GM18505 (cell line): ENCODE results near the gene ADAMTS17.
"Not testable (repeated sequence)": the region's sequence is repeated elsewhere in the genome, so short reads cannot be mapped to it uniquely, and the experiment has no call there.

Experiments
- ATAC-seq: cut with Tn5 transposase; IDR thresholded peaks from one replicate; pipeline ENCODE4 v1.9.1; 2021; ENCODE audit not compliant: unreplicated experiment
- POLR2A ChIP-seq: IDR thresholded peaks from 4 replicates; pipeline ENCODE4 v1.6.1; 2011; ENCODE audit warnings: borderline replicate concordance; ENCODE audit not compliant: insufficient read depth, insufficient read length; ENCODE audit errors: extremely low read depth

Gene ADAMTS17

GRCh38 chr15:100083572-100083971 is 258.2 kb downstream of the ADAMTS17 start:
- ATAC-seq = no peak
- TF ChIP-seq POLR2A = no peak

- ATAC-seq = no peak
- no peak for TF ChIP-seq POLR2A
These were observed 258.9 kb downstream of the ADAMTS17 start for GRCh38 chr15:100082761-100083402.

GRCh38 chr15:100081454-100081853 is 260.3 kb downstream of the ADAMTS17 start:
- ATAC-seq = no peak
- TF ChIP-seq POLR2A = no peak

- ATAC-seq = no peak
- TF ChIP-seq POLR2A = no peak
These were observed 263.1 kb downstream of the ADAMTS17 start for GRCh38 chr15:100078511-100079220.

DNA sequence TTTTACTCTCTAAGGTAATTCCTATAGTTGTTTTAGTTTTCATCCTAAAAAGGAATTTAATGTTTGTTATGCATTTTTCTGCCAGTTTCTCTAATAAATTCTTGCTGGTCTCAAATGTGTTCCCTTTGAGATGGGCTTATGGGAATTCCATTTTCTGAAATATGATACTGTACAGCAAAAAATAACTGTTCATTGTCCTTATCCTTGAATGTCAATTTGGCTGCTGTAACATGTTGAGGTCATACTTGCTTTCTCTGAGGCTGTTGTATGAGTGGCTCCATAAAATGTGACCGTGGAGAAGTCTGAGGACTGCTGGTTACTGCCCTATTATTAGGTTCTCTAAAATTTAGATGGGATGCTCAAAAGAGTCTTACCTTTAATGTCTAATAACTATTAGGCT is 266.5 kb downstream of the ADAMTS17 start:
- TF ChIP-seq POLR2A = no peak
- no peak for ATAC-seq

DNA sequence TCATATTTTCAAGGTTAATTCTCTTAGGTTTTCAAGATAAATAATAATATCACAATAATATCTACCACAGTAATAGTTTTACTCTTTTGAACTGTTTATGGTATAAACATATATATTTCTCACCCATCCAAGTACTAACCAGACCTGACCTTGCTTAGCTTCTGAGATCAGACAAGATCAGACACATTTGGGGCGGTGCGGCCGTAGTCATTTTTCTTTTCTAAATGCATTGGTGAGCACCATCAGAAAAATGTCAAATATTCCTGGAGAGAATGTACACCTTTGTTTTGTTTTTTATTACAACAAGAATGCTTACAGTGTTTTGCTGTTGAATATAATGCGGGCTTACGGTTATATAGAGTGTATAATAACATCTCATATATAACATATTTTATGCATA is 267.8 kb downstream of the ADAMTS17 start:
- ATAC-seq = no peak

DNA sequence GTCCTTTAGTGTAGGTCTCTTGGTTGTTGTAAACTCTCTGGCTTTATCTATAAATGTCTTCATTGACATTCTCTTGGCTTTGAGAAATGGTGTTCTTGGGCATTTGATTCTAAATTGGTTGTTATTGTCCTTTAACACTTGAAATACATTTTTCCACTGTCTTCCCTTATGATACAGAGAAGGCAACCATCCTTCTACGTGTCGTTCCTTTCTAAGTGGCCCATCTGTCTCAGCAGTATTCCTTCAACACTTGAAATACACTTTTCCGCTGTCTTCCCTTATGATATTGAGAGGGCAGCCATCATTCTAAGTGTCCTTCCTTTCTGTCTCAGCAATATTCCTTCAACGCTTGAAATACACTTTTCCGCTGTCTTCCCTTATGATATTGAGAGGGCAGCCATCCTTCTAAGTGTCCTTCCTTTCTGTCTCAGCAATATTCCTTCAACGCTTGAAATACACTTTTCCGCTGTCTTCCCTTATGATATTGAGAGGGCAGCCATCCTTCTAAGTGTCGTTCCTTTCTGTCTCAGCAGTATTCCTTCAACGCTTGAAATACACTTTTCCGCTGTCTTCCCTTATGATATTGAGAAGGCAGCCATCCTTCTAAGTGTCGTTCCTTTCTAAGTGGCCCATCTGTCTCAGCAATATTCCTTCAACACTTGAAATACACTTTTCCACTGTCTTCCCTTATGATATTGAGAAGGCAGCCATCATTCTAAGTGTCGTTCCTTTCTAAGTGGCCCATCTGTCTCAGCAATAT is 275.1 kb downstream of the ADAMTS17 start:
- ATAC-seq = not testable (repeated sequence)

More for the DNA sequence above, 267.8 kb downstream of the ADAMTS17 start:
- no peak for TF ChIP-seq POLR2A

- no peak for TF ChIP-seq POLR2A
- no peak for ATAC-seq
These were observed 279.8 kb downstream of the ADAMTS17 start for GRCh38 chr15:100061944-100062343.

DNA sequence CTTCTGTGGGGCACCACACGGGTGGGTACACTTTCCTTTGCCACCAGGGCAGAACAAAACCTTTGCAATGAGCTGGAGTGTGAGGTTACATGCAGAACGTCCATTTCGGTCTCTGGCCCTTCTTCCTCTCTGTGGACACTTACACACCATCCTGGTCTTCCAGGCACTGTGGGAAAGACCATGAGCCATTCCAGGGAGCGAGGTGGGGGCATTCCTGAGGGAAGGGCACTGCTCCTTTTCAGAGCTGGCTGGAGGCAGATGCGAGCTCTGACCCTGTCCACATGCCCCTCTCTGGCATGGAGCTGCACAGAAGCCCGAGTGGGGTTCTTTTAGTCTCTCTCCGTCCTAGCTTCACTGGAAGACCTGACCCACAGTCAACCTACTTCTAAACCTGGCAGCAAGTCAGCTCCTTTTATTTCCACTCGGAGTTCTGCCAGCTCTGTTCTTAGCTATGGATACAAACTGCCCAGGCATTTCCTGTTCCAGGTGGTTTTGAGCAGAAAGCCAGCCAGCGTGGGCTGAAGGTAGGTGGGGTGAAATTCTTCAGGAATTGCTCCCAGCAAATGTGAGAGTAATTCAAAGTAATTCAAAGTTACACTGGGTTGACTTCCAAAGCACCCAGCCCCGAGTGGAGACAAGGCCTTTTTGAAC is 281.4 kb downstream of the ADAMTS17 start:
- no peak for TF ChIP-seq POLR2A
- ATAC-seq = no peak

DNA sequence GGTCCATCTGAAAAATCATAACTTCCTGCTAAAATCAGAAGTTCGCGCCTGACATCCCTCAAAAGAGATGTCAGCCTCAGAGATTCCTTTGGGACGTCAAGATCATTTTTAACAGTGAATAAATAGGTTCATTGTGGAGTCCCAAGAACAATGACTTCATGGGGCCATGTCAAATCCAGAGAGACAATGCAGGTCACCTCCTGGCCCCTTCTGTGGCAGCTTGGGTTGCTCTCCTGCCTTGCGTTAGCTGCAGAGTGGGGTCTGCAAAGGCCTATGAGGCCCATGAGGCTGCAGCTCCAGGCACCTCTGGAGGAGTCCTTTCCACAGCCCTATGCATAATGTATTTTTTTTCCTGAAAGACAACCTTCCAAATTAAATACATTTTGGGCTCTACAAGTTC is 282.3 kb downstream of the ADAMTS17 start:
- ATAC-seq = no peak
- no peak for TF ChIP-seq POLR2A

GRCh38 chr15:100059094-100059493 is 282.7 kb downstream of the ADAMTS17 start:
- TF ChIP-seq POLR2A = no peak

DNA sequence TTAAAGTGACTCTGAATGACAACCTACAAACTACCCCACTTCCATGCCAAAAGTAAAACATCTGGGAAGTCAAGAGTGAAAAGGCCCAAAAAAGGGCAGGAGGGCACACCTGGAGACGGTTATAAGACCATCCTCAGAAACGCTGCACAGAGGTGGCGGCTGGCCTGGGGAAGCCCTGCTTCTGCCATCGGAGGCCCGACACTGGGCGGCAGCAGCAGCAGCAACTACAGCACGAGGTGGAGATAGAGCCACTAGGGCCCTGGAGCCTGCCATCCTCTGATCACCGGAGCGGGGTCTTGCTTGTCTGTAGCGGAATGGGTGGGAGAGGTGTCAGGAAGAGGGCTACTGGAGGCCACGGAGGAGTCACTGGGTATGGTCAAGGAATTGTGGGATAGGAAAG is 283.3 kb downstream of the ADAMTS17 start:
- no peak for TF ChIP-seq POLR2A
- no peak for ATAC-seq

More at GRCh38 chr15:100059094-100059493, 282.7 kb downstream of the ADAMTS17 start:
- no peak for ATAC-seq

- TF ChIP-seq POLR2A = no peak
- no peak for ATAC-seq
These were observed 284.5 kb downstream of the ADAMTS17 start for GRCh38 chr15:100057281-100057680.

DNA sequence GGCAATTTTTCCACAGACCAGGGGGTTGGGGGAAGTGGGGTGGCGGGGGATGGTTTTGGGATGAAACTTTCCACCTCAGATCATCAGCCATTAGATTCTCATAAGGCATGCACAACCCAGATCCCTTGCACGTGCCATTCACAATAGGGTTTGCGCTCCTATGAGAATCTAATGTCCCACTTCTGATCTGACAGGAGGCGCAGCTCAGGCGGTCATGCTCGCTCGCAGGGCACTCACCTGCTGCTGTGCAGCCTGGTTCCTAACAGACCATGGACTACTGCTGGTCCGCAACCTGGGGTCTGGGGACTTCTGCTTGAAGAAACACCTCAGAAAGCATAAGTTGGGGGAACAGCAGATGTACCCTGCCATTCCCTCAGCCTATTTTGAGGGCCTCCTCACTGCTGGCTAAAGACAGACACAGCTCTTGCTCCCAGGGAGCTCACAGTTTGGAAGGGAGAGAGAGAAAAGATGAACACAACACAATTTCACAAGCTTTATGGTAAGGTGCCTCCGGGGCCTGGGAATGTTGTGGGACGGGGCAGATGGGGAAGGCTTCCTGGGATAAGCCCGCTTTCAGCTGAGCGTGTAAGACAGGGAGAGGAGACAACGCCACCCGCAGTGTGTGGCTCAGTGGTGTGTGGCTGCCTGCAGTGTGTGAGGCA is 285.2 kb downstream of the ADAMTS17 start:
- TF ChIP-seq POLR2A = no peak
- ATAC-seq = no peak

DNA sequence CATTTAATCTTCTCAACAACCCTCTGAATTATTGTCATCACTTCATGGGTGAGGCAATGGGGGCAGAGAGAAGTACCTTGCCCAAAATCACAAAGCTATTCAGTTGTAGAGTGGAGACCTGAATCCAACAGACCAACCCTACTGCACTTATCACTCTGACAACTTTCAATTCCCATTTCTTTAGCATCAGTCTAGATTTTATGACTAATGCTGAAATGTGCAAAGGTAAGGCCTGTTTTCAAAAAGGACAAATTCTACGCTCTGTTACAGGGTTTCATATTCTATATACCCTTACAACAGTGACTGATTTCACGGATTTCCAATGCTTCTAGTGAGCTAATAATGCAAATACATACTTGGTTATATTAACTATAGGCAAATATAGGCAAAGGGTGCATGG is 286.0 kb downstream of the ADAMTS17 start:
- no peak for ATAC-seq
- TF ChIP-seq POLR2A = no peak
